ENCODE data around the gene SLC25A11. TPM values are rescaled to one million over a fixed set of nuclear protein-coding genes. Genes with fewer than 3 reads are reported as not detected.

SLC25A11 gene
- total RNA-seq (2014; rRNA removed; shearing (Covaris generic)): 45.3 and 71.5 TPM in 2 replicates

DNA sequence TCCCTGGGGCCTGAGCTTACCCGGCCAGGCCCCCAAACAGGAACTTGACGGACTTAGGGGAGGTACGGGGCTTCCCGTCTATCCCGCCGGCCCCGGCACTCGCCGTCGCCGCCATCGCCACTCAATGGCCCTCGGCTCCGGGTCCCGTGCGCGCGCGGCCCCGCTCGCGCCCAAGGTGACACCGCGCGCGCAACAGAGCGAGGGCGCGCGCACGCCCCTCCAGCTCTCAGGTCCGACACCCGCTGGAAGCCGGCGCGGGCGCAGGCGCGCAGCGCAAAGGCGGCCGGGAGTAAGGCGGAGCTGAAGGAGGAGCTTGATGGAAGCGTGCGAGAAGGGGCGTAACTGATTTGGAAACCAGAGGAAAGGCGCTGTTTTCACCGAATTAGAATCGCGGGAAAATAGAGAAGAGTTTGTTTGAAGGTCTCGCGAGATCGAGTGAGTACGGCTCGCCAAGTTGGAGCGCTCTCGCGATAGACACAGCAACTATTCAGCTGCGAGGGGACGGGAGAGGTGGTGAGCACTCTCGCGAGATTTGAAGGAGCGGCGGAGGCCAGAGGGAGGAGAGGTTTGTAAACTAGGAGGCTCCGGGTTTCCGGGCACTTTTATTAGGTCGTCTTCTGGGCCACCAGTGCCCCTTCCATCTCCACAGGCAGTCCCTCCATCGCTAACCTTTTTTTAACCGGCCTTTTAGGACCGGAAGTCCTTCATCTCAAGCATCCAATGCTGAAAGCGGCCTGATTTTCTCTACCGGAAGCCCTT lies at the start of gene SLC25A11, which contains the start of gene RNF167:
SLC25A11 (minus strand) TSS at position 251 of the 759 bp plus-strand sequence; CDS start at position 115, 136 bp downstream.
RNF167 (plus strand) TSS at position 473 of the 759 bp plus-strand sequence. CDS start 642 bp downstream, outside the sequence.
- peak; percentile 99 for DNase-seq (ENCODE audit: low read depth)

- no peak for DNase-seq (ENCODE audit: low read depth)
Measured at GRCh38 chr17:4987767-4988567, 48.1 kb upstream of the SLC25A11 start.

GRCh38 chr17:4986951-4987766 lies 47.3 kb upstream of the SLC25A11 start, which contains the start of gene CAMTA2:
Gene CAMTA2 (minus strand): TSS chr17:4987675. CDS start chr17:4986222, 1,453 bp downstream.
- DNase-seq (ENCODE audit: low read depth): peak; percentile 68

DNA sequence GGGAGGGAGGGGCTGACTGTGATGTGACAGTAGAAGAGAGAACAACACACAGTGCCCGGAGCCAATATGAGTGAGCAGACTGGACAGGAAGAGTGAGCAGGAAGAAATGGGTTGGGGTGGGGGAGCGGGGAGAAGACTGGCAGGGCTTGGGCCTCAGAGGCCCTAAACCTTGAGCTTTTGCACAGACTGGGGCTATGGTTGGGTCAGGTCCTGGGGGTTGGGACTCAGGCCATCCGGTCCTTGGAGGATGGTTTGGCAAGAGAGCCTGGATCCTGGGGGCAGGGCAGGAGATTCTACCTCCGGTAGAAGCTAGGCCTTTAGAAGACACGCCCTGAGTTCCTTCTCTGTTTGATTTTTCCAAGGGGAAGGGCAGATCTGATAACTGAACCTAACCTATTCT lies 46.6 kb upstream of the SLC25A11 start:
- DNase-seq (ENCODE audit: low read depth): no peak

- no peak for DNase-seq (ENCODE audit: low read depth)
Measured at GRCh38 chr17:4982305-4982704, 42.5 kb upstream of the SLC25A11 start.

DNA sequence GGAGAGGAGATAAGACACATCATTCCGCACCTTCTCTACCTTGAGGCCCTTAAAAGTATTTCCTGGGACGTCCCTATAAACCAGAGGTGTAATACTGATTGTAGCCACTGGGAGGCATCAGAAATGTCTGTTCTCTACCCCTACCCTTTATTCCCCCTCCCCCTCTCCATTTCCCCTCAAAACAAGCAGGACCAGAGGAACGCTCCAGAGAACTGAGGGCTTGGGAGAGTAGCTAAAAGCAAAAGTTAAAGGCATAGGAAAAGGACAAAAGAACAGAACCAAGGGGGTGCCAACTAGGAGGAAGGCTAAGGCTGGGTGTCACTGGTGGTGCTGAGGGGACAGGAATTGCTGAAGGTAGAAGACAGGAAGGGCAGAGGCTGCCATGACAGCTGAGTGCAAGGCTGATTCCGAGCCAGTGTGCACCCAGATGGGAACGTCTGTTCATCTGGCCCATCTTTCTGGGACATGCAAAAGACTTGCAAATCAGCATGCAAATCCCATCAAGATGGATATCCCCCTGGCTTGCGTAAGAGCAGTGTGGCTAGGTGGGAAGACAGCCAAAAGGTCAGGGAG lies 40.9 kb upstream of the SLC25A11 start:
- peak; percentile 35 for DNase-seq (ENCODE audit: low read depth)

DNA sequence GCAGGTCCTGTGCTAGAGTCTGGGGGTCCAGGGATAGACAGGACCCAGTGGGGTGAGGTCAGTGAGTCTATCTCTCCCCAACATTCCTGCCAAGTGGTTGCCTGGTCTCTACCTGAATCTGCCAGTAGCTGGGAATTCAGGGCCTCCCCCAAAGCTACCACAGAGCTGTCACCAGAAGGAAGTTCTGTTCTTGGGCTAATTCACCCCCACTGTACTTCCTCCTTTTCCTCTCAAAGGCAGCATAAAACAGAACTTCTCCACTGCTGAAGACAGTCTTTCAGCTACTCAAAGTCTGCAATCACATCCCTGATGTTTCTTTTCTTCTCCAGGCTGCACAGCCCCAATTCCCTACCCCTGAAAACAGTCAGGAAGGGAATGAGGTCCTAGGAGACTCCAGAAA lies 38.9 kb upstream of the SLC25A11 start:
- DNase-seq (ENCODE audit: low read depth): no peak

GRCh38 chr17:4974115-4974670 lies 34.3 kb upstream of the SLC25A11 start:
- DNase-seq (ENCODE audit: low read depth): no peak

- no peak for DNase-seq (ENCODE audit: low read depth)
Measured at GRCh38 chr17:4973256-4974114, 33.6 kb upstream of the SLC25A11 start.

GRCh38 chr17:4972752-4973151 lies 32.9 kb upstream of the SLC25A11 start:
- DNase-seq (ENCODE audit: low read depth): no peak

DNA sequence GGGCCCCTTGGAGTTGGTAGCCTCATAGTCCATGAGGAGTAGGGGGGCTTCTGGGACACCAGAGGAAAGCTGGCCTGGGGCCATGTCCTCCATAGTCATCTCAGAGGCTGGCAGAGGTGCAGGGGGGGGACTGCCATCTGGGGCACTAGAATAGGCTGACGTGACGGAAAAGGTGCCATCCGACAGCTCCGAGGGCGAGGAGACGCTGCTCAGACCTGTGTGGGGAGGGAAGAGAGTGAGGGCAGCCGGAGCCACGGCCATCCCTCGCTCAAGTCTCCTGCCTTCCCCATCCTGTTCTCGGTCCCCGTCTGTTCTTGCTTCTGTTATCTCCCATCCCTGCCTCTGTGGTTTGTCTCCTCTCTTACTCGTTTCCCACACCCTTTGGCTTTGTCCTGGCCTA lies 32.5 kb upstream of the SLC25A11 start:
- DNase-seq (ENCODE audit: low read depth): no peak

DNA sequence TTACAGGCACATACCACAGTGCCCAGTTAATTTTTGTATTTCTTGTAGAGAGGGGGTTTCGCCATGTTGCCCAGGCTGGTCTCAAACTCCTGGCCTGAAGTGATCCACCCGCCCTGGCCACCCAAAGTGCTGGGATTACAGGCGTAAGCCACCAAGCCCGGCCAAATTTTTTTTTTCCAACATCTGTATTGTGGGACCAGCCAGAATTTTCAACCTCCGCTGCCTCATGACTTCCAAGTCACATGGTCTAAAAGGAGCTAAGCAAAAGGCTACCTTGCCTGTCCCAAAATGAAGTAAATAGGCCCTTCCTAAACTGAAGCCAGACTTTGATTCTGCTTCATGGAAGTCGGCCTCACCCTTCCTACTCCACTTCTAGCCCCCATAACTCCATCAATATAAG lies 32.0 kb upstream of the SLC25A11 start:
- no peak for DNase-seq (ENCODE audit: low read depth)

DNA sequence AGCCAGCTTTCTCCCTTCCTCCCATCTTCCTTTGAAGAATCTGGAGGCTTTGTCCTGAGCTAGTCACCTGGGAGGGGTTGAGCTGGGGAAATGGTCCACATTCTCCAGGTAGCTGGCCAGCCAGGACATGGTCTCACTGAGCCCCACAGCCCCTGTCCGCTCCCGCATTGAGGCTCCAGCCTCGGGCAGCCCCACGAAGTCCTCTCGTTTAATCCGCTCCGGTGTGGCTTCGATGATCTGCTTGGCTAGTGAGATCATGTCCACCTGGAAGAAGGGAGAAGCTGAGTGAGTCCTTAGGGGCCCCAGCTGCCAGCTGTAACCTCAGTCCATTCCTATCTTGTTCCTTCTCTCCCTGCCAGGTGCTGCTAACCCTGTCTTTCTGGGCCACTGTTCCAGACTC lies 30.4 kb upstream of the SLC25A11 start:
- DNase-seq (ENCODE audit: low read depth): no peak

GRCh38 chr17:4969551-4970173 lies 29.8 kb upstream of the SLC25A11 start:
- no peak for DNase-seq (ENCODE audit: low read depth)

DNA sequence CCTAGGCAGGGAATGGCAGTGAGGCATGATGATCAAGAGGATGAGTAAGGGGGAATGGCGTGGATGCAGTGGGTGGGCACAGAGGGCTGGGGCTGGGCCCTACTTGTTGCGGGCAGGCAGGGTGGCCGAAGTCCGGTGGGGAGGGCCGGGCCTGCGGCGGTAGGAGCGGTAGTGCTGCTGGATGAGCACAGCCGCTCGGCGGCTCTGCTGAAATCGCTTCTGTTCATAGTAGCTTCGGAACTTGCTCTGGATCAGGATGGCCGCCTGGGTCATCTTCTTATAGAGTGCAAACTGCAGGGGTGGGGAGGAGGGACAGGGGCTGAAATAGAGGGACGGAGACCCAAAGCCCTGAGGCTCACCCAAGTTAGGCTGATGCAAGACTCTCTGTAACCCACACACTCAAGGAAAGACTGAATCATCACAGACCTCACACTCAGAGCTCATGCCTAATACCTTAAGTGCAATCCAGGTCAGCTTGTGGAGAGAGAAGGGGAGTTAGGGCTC lies 29.3 kb upstream of the SLC25A11 start:
- DNase-seq (ENCODE audit: low read depth): peak; percentile 87

- no peak for DNase-seq (ENCODE audit: low read depth)
Measured at GRCh38 chr17:4968486-4969046, 28.7 kb upstream of the SLC25A11 start.

GRCh38 chr17:4967539-4968485 lies 28.0 kb upstream of the SLC25A11 start, which contains the start of gene SPAG7:
Gene SPAG7 (minus strand): TSS chr17:4967817. CDS start chr17:4967804, 13 bp downstream.
- peak; percentile 92 for DNase-seq (ENCODE audit: low read depth)
